Measurements from ENCODE around the gene RTP4.

DNA sequence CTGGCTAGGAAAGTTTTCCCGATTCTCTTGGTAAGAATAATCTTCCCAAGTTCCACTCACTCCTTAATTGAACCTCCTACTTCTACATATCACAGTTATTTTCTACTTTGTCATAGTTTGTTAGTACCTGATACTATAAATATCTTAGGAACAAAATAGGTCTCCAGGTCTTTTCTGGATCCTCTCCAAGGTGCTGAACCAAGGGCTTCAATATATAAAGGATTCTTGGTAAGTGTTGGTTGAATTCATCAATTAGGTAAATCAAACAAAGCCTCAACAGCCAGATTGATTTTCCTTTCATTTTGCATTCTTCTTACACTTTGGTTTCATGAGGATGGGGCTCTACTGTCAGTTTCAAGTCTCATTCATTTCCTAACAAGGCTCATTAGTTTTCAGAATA, 27.6 kb upstream of the RTP4 start:
- TF ChIP-seq, protein P1, sequence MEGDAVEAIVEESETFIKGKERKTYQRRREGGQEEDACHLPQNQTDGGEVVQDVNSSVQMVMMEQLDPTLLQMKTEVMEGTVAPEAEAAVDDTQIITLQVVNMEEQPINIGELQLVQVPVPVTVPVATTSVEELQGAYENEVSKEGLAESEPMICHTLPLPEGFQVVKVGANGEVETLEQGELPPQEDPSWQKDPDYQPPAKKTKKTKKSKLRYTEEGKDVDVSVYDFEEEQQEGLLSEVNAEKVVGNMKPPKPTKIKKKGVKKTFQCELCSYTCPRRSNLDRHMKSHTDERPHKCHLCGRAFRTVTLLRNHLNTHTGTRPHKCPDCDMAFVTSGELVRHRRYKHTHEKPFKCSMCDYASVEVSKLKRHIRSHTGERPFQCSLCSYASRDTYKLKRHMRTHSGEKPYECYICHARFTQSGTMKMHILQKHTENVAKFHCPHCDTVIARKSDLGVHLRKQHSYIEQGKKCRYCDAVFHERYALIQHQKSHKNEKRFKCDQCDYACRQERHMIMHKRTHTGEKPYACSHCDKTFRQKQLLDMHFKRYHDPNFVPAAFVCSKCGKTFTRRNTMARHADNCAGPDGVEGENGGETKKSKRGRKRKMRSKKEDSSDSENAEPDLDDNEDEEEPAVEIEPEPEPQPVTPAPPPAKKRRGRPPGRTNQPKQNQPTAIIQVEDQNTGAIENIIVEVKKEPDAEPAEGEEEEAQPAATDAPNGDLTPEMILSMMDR (conservative IDR thresholded peaks at IDR 0.05) = no peak
- TF ChIP-seq ZFX (IDR thresholded peaks at IDR 0.05) = no peak

Data from C4-2B (cell line).